HPDE6-E6E7 (cell line): Measurements from ENCODE around the gene LRMDA.
"Not testable (repeated sequence)": the region's sequence is repeated elsewhere in the genome, so short reads cannot be mapped to it uniquely, and the experiment has no call there.

ENCODE experiments used
- DNase-seq: peaks from one replicate; pipeline ENCODE4 v3.0.0; 2011; ENCODE audit warnings: missing footprints; ENCODE audit errors: extremely low spot score

LRMDA gene

DNA sequence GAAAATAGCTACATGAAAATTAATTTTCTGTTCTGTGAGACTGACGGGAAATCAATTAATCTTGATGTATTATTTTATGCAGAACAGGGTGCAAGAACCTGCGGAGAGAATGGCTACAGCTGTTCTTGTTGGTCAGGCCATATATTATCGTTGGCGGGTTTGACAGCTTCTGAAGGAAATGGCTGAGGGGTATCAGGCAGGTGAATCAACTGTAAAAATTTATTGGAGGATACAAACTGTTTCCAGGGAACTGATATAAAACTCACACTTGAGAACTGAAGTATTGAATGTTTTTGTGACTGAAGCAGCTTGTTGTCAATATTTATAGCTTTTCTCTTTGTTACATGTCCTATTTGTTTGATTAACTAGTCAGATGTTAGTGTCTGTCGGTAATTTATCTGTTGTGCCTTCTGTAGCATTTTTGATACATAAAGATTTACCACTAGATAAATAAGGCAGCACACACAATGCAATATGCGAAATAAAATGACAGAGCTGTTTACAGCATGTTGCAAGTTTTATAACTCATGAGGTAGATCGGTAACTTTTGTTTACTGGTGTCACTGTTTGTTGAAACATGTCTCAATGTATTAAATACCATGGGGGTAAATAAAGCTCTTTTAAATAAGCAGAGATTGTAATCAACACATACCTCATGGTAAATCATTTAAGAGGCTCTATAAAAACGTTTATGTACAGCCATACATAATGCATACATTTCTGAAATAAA is 308.2 kb downstream of the LRMDA start:
- DNase-seq: no peak

DNA sequence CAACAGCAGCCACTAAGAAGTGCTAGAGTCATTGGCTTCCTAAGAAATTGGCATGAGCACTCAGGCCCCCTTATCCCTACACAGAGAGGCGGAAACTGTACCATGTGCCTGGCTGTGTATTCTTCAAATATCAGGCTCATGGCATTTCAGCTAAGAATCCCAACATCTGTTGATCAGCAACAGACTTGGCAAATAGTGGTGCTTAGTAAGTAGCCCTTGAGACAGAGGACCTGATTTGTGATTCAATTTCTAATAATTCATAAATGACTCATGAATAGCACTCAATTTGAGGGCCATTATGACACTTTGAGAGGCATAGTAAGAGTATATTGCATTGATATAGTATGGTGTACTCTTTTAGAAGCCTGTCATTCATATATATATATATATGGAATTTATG is 309.1 kb downstream of the LRMDA start:
- DNase-seq: no peak

DNA sequence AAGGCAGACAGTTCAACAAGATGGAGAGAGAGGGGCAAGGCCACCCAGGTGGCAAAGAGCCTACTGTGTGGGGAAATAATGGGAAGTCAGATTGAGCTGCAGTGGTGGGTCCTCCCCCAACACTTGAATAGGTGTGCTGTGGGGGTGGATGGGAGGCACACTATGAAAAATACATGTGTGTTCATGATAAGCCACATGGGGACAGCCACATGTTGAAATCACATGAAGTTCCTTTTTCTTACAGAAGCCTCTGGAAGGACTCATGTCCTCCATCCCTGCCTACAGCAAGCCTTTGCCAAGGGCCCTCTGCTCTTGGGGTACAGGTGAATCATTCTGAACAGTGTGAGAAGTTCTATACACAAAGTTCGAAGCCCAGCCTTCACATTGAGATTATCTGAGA is 310.9 kb downstream of the LRMDA start:
- DNase-seq: no peak

DNA sequence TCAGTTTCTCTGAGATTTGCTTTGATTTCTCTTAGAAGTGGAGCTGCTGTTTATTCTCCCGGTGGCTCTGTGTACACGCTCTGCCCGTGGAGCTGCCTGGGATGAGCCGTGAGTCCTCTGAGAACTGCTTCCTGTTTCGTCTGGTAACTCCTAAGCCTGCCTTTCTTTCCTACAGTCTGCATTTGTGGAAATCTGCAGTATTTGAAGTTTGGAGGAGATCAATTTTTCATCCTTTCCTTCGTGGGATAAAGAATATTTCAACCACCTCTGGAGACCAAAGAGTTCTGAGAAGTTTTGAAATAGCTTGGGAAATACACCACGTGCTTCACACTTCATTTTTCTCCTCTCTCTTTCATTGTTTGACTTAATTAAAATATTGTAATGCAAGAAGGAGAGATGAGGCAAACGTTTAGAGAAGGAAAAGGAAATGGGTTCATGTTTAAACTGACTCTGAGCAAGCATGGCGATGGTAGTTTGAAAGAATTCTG is 311.9 kb downstream of the LRMDA start:
- DNase-seq: no peak

DNA sequence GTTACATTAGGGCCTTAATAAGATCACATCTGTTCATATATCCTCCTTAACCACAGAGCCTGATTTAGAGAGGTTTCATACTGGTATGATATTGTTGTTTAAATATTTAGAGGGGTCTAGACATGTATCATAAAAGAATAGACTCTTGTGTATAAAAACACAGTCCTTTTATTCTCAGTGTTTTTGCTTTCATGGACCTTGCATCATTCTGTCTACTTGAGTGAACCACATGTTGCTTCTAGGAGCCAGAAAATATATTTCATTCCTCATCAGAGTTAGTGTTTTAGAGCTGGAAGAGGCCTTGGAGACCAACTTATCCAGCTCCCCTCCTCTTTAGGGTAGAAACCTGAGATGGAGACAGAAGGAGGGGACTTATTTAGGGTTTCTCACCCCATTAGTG is 312.8 kb downstream of the LRMDA start:
- DNase-seq: no peak

DNA sequence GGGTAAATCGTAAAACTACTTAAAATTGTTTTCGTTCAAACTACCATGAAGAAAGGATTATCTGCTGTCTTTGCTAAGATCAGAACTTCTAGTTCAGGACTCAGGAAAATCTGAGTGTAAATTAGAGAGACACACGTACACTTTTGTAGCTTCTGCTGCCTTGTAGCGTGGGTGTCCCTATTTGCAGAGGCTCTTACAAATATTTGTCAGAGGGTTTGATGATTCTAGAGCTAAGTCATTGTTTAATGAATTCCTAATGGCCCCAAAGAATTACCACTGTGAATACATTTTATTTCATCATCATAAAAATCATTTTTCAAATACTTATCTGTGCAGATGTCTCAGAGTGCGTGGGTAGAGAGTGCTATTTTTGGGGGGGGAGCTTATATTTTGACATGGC is 314.9 kb downstream of the LRMDA start:
- no peak for DNase-seq

DNA sequence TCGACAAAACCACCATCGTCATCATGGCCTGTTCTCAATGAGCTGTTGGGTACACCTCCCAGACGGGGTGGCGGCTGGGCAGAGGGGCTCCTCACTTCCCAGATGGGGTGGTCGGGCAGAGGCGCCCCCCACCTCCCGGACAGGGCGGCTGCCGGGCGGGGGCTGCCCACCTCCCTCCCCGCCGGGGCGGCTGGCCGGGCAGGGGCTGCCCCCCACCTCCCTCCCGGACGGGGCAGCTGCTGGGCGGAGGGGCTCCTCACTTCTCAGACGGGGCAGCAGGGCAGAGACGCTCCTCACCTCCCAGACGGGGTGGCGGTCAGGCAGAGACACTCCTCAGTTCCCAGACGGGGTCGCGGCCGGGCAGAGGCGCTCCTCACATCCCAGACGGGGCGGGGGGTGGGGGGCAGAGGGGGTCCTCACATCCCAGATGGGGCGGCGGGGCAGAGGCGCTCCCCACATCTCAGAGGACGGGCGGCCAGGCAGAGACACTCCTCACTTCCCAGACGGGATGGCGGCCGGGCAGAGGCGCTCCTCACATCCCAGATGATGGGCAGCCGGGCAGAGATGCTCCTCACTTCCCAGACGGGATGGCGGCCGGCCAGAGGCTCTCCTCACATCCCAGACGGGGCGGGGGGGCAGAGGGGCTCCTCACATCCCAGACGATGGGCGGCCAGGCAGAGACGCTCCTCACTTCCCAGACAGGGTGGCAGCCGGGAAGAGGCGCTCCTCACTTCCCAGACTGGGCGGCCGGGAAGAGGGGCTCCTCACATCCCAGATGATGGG is 318.9 kb downstream of the LRMDA start:
- DNase-seq: not testable (repeated sequence)

DNA sequence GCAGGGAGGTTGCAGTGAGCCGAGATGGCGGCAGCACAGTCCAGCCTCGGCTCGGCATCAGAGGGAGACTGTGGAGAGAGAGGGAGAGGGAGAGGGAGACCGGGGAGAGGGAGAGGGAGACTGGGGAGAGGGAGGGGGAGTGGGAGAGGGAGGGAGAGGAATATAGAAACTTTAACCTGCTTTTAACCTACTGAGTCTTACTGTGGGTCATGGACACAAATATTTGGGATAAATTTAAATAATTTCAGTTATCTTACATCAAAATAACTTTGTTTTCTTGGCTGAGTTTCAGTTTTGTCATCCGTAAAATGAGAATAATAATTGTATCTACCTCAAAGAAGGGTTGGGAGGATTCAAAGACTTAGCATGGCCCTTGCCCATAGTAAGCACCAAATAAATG is 319.8 kb downstream of the LRMDA start:
- DNase-seq: no peak

DNA sequence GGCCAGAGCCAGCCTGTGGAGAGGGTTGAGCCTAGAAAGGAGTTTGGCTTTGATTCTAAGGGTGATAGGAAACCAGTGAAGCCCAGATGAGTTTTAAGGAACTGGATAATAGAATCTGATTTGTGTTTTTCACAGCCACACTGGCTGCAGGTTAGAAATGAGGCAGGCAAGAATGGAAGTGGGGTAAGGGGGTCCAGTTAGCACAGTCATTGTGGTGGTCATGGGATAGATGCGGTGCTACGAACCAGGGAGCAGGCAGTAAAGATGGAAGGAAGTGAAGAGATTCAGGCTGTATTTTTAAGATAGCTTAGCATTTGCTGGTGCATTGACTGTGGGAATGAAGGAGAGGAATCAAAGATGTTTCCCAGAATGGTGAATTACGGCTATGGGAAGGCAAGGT is 322.2 kb downstream of the LRMDA start:
- no peak for DNase-seq

DNA sequence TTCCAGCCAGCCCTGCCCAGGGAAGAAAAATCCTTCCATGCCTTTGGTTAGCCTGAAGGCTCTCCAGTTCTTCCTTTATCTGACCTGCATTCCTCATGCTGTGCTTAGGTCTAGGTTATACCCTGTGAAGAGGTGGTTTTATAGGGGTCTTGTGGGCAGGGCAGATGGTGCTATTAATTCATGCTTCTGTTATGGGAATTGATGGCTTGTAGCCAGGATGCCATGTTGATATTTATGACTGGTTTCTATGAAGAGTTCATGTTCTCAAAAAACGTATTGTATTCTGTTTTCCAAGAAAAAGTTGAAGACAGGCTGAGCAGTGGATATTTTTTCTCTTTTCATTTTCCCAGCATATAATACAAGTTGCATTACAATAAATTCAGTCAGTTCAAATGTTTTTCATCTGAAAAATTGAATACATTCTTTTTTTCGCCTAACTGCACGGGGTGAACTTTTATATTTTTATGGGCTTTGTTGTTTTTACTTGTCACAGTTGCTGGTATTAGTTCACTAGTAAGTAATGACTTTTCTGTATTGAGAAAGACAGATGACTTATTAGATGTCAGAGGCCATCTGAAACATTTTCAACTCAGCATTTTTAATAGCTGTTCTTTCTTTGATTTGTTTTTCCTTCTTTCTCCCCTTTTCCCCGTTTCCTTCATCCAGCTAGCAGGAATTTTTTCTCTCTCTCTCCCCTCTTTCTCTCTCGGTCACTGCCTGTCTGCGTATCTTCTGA is 322.8 kb downstream of the LRMDA start:
- DNase-seq: no peak

DNA sequence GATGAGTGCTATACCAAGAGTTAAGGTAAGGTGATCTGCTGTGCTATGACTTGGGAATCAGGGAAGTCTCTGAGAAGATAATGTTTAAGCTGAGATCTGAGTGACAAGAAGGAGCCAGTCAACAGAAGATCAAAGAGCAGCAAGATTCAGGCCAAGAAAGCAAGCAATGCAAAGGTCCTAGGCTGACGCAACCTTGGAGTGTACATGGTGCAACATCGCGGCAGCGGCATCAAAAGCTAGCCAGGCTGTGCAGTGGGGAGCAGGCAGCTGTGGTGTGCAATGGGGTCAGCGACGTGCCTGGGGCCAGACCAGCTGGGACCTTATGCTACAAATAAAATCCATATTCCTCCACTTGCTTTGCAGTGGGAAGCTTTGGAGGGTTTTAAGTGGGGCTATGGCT is 324.1 kb downstream of the LRMDA start:
- no peak for DNase-seq

DNA sequence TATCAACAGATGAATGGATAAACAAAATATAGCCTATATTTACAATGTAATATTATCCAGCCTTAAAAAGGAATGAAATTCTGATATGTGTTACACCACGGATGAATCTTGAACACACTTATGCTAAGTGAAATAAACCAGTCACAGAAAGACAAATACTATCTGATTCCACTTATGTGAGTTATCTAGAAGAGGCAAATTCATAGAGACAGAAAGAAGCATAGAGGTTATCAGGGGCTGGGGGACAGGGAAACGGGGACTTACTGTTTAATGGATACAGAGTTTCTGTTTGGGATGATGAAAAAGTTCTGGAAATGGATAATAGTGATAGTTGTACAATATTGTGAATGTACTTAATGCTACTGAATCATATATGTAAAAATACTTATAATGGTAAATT is 329.9 kb downstream of the LRMDA start:
- DNase-seq: no peak

DNA sequence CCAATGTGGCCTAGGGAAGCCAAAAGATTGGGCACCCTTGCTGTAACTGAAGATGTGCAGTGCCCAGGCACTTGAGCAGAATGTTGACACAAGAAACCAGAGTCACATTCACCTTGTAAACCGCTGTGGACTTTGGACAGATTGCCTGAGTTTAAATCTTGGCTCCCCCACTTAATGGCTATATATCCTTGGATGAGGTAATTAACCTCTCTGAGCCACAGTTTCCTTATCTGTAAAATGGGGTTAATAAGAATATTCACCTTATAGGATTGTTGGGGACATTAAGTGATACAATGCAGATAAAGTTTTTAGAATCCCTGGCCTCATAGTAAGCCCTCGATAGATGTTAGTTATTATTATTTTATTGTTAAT is 331.0 kb downstream of the LRMDA start:
- no peak for DNase-seq

DNA sequence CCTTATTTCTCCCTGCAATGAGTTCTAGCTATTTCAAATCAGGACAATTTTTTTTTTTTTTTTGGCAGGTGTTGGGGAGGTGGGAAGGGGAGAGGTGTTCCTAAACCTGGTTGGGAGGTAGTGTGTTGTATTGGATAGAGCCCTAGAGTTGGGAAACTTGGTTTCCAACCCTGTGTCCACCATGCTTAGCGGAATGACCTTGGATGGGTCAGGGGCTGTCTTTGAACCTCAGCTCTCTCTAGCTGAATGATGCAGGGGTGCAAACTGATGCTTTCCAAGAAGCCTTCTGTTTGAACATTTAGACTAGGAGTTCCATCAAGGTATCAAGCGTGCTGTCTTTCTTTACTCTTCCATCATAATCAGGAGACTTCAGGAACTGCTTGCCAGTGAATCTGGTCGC is 332.2 kb downstream of the LRMDA start:
- DNase-seq: no peak

DNA sequence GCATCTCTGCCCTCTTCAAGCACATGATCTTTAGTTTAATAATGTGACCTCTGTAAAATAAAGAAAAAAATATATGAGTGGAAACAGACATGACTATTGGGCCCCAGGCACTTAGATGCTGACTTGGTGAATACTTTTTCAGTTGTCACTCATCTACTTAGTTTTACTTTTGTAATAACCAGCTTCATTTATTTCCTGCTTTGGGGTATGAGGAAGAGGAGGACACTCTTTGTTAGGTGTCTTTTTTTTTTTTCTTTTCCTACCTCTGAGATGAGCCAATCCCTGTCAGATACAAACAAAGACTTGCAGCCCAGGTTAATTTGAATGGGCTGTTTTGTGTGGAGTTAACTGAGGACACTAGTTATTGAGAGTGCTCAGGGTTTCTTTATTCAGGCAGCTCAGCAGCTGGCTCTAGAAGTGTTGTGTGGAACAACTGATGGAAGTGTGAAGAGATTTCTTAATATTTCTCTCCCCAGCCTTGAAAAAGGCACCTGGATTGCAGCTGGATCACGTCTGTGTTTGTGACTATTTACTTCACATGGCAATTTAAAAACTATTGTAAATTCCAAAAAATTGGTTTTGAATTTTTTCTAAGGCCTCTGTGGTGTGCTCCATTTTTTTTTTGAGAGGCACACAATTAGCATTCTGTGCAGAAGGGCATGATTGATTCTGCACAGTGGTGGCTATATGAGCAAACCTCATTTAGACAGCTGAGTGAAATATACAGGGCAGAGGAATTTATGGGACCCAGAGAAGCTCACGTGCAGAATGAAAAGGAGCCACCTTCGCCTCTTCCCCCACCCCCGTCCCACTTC is 333.8 kb downstream of the LRMDA start:
- no peak for DNase-seq

DNA sequence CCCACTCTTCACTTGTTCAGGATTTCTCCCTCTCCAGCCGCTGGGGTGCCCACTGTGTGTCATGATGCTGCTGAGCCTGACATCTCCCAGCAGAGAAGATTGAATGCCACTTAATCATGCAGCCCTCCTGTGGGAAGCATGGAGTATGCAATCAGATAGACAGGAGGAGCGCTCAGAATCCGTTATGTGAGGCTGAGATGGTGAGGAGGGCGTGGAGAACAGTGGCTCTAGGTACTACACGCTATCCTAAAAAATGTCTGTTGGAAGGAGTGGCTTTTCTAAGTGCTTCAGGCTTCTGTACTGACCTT is 334.3 kb downstream of the LRMDA start:
- no peak for DNase-seq

DNA sequence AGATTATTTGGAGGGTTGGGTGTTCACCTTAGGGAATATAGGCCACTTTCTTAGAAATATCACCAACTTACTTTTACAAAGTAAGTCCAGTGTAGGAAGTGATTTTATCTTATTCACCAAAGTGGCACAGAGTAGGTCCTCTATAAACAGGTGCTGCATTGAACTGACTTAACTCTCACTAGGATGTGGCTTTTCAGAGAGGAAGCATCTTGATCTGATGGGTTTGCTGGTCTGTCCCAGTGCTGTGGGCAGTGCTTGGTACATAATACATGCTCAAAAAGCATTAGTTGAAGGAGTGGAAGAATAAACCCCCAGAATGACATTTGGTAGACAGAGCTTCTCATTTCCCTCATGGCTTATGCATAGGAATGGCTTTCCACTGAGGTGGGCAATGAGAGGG is 334.7 kb downstream of the LRMDA start:
- no peak for DNase-seq

DNA sequence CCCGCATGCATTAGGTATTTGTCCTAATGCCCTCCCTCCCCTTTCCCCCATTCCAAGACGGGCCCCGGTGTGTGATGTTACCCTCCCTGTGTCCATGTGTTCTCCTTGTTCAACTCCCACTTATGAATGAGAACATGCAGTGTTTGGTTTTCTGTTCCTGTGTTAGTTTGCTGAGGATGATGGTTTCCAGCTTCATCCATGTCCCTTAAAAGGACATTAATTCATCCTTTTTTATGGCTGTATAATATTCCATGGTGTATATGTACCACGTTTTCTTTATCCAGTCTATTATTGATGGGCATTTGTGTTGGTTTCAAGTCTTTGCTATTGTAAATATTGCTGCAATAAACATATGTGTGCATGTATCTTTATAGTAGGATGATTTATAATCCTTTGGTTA is 335.3 kb downstream of the LRMDA start:
- not testable (repeated sequence) for DNase-seq

DNA sequence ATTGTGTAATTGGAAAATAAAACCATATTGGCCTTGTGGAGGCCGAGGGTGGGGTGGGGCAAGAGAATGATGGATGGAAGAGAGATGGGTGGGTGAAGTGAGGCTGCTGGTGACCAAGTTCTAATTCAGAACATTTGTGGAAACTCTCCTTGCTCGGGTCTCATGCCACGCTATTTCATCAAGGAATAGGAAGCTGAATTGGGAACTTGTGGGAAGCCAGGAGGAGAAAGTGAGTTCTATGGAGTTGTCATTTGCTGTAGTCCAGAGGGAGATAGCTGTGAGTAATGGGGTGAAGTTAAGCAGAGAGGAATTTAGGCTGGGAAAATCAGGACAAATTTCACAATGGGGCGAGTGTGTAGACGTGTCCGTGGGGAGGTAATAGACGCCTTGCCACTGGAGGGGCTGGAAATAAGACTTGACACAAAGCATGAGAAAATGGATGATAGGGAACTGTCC is 339.2 kb downstream of the LRMDA start:
- no peak for DNase-seq

DNA sequence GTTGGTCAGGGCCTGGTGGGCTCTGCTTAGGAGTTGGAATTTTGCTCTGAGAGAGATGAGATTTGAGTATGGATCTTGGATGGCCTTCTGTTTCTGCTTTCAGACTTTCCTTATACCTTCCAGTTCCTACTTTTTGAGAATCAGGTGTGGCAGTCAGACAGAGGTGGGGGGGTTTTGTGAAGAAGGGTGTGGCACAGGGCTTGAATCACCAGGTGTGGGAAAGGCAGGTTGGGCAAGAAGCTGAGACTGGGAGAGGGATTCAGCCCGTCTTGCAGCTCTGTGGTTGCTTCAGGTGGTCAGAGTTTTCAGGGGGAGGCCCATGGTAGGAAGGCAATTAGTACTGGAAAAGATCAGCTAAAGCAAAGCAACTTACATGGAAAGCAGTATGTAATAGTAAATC is 340.2 kb downstream of the LRMDA start:
- no peak for DNase-seq

DNA sequence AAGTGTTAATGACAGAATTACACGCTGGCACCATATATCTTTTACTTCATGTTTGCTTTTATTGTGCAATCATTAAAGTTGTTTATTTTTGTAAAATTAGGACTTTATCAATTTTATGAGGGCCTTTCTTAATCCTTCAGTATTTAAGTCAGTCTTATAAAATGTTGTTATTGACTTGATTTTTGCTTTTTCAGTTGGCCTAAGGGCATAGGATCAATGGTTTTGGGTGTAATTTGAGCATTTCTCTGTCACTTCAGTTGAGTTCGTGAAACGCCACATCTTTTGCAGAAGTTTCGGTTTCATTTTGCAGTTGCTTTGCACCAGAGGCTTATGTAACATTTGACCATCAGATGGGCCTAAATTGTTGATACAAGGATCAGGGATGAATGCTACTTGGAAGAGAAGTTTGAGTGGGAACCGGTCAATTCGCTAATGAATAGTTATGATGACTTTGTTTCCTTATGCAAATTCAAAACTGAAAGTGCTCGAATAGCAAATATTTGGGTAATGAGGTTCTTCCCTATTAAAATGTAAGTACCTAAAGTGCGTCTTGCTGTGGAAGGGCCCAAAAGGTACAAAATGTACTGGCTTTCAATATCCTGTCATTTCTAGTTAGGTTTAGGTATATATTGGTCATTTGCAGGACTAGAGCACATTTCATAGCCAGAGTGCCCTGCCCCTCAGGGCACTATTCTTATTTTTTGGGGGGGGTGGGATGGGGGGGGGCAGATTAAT is 340.9 kb downstream of the LRMDA start:
- no peak for DNase-seq
